GM23338 (cell line): ENCODE results near the gene CASP7.

Experiments used
- CREB1 ChIP-seq: fragments of 250-450 bp; sonication (Bioruptor Pico); IDR thresholded peaks from 2 replicates; pipeline ENCODE4 v1.5.0; 2020; ENCODE audit warnings: low read depth, mild to moderate bottlenecking, moderate library complexity
- EZH2 ChIP-seq: fragments of 200-600 bp; sonication (generic); IDR thresholded peaks from one replicate; pipeline ENCODE4 v1.8.0; 2017; ENCODE audit warnings: antibody characterized with exemption, mild to moderate bottlenecking, low read depth; ENCODE audit not compliant: unreplicated experiment
- EZH2phosphoT487 ChIP-seq: fragments of 200-600 bp; sonication (generic); IDR thresholded peaks from one replicate; pipeline ENCODE4 v1.8.1; 2018; ENCODE audit warnings: antibody characterized with exemption; ENCODE audit not compliant: unreplicated experiment
- POLR2AphosphoS5 ChIP-seq: IDR thresholded peaks from 2 replicates; pipeline ENCODE4 v1.6.1; 2016; ENCODE audit warnings: antibody characterized with exemption, low read depth
- REST ChIP-seq: IDR thresholded peaks from one replicate; pipeline ENCODE4 v1.6.1; 2018; ENCODE audit warnings: antibody characterized with exemption; ENCODE audit not compliant: unreplicated experiment
- TF ChIP-seq, protein P1 (sequence below), 2 experiments: fragments of 200-600 bp in 1 of 2; sonication (generic) in 1 of 2; conservative IDR thresholded peaks; 2 replicates each; pipeline versions ENCODE4 v1.5.1 to v1.6.1; 2016 to 2017; ENCODE audit warnings: antibody characterized with exemption in 2 of 2, low read depth in 2 of 2, mild to moderate bottlenecking in 2 of 2, moderate library complexity in 1 of 2

DNA sequence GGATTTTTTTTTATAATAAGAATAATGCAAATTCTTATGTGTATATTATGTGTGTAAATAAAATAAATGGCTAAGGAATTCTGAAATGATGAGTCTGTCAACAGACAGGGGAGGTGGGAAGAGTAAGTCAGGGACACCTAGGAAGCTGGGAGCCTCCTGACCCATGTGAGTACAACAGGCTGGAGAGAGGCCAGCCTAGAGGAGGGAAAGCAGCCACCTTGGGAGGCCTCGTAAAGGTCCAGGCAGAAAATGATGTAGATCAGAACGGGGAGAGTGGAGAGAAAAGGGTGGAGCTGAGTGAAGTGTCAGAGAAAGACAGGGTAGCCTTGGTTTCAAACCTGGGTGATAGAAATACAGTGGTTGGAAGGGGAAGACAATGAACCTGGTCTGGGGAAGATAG is 22.8 kb upstream of the CASP7 start:
- no peak for TF ChIP-seq EZH2
- TF ChIP-seq, protein P1, sequence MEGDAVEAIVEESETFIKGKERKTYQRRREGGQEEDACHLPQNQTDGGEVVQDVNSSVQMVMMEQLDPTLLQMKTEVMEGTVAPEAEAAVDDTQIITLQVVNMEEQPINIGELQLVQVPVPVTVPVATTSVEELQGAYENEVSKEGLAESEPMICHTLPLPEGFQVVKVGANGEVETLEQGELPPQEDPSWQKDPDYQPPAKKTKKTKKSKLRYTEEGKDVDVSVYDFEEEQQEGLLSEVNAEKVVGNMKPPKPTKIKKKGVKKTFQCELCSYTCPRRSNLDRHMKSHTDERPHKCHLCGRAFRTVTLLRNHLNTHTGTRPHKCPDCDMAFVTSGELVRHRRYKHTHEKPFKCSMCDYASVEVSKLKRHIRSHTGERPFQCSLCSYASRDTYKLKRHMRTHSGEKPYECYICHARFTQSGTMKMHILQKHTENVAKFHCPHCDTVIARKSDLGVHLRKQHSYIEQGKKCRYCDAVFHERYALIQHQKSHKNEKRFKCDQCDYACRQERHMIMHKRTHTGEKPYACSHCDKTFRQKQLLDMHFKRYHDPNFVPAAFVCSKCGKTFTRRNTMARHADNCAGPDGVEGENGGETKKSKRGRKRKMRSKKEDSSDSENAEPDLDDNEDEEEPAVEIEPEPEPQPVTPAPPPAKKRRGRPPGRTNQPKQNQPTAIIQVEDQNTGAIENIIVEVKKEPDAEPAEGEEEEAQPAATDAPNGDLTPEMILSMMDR (conservative IDR thresholded peaks at IDR 0.05; ENCODE audit: low read depth in 2 of 2), result no peak
- no peak for TF ChIP-seq REST
- TF ChIP-seq POLR2AphosphoS5, result no peak
- no peak for TF ChIP-seq EZH2phosphoT487
- no peak for TF ChIP-seq CREB1
